ENCODE results near the gene PSMD3. TPM values are rescaled to one million over a fixed set of nuclear protein-coding genes. Genes with fewer than 3 reads are reported as not detected.

The PSMD3 gene
- total and polyA plus RNA-seq, 2 of the 4 experiments (the other 2 are of a cell fraction) = 123 to 155 TPM

GRCh38 chr17:40015005-40015997, 34.7 kb downstream of the PSMD3 start, which contains the start of gene CSF3:
CSF3 (plus strand) TSS chr17:40015440; CDS start chr17:40015475, 35 bp downstream.
- no peak for DNase-seq
- Histone ChIP-seq H2AK5ac (ENCODE audit: low read depth, low read length) (peak within 1 kb of the TSS; percentile 92), H2BK20ac (ENCODE audit: low read depth, low read length) (peak within 1 kb of the TSS; percentile 18; the same call in 1 of the 2 replicates), H2AFZ (replicated peaks; ENCODE audit: low read length, poor library complexity) (peak within 1 kb of the TSS; percentile 78), H2BK120ac (ENCODE audit: low read depth, low read length) (peak within 1 kb of the TSS; percentile 47), H3K4ac (ENCODE audit: low read depth, low read length) (peak within 1 kb of the TSS; percentile 80), H3K27me3 (ENCODE audit: control insufficient read depth, insufficient read depth, low read length) (no peaks in the 10 kb centered on the region; the same call in 1 of the 2 replicates), H3K9ac (ENCODE audit: low read depth, low read length) (no peak within 1 kb of the TSS), H2AK9ac (replicated peaks; ENCODE audit: low read depth, low read length, poor library complexity) (peak within 1 kb of the TSS; percentile 91), H3K27ac (ENCODE audit: insufficient read depth, low read length) (no peak within 1 kb of the TSS), H4K20me1 (ENCODE audit: insufficient read depth, low read length) (no peaks in the 10 kb centered on the region), H4K8ac (ENCODE audit: low read depth in 2 of 2, low read length in 2 of 2) (peak within 1 kb of the TSS; percentile 16 to 42; a peak in 2 of 4 replicates), H3K4me3 (ENCODE audit: insufficient read depth, low read depth, low read length) (no peak within 1 kb of the TSS), H3K18ac (ENCODE audit: low read depth, low read length) (no peak within 1 kb of the TSS), H4K5ac (ENCODE audit: low read depth, low read length) (no peak within 1 kb of the TSS), H3K9me3 (ENCODE audit: control insufficient read depth, insufficient read depth, low read length) (no peaks in the 10 kb centered on the region), H3K56ac (ENCODE audit: extremely low read depth, insufficient read depth, low read length) (no peak within 1 kb of the TSS), H3K36me3 (ENCODE audit: control insufficient read depth, insufficient read depth, low read length) (peaks cover 9% of the 10 kb centered on the region; the same call in 1 of the 2 replicates), H3K23ac (ENCODE audit: low read depth, low read length) (no peak within 1 kb of the TSS), H2BK5ac (ENCODE audit: low read depth, low read length, poor library complexity, severe bottlenecking) (no peak within 1 kb of the TSS), H3K79me1 (ENCODE audit: low read depth in 1 of 2, low read length in 2 of 2) (0 out of 4 replicates have a peak, but pooled peaks cover 0 to 6% of the 10 kb centered on the region in 2 experiments), H3K14ac (replicated peaks; ENCODE audit: low read depth, low read length) (peak within 1 kb of the TSS; percentile 63; the same call in 1 of the 2 replicates), H4K91ac (ENCODE audit: insufficient read depth, low read depth, low read length) (peak within 1 kb of the TSS; percentile 41; the same call in 1 of the 2 replicates), H3K9me1 (ENCODE audit: insufficient read depth, low read length) (no peaks in the 10 kb centered on the region; the same call in 1 of the 2 replicates), H2BK15ac (ENCODE audit: low read depth, low read length) (peak within 1 kb of the TSS; percentile 83; the same call in 2 of the 3 replicates), H3K4me2 (ENCODE audit: low read depth, low read length) (no peak within 1 kb of the TSS), H3K4me1 (ENCODE audit: control insufficient read depth, insufficient read depth, low read length) (peaks cover 19% of the 10 kb centered on the region)
- no peak for ATAC-seq (ENCODE audit: low read depth)
- in situ Hi-C loops (cut with MboI; ENCODE audit: low sequenced_read_pairs) (no loop called here), dilution Hi-C loops (cut with HindIII; ENCODE audit: low sequenced_read_pairs, unreplicated experiment) (no loop called here), intact Hi-C loops (cut with micrococcal nuclease) (no loop called here)
- ChIA-PET CTCF (interaction anchor here (1.0 to 1.9 kb wide), 4 partner anchors 12 to 98 kb away, joined by 3 to 7 read pairs (median 4); no protein-coding TSS in a partner anchor), POLR2A (ENCODE audit: unreplicated experiment) (no interaction called here)
- BruUV-seq (replicated peaks) = no TSS peak
- 81% methylated on average over 6 of the region's 20 CpGs; no CpG with 5 or more reads in 1 of the 2 experiments for WGBS, 2 experiments (ENCODE audit: extremely low coverage in 2 of 2, insufficient read length in 1 of 2)
- no peak for TF ChIP-seq ELK1 (IDR thresholded peaks at IDR 0.05; ENCODE audit: borderline replicate concordance, low read depth, low read length)
- TF ChIP-seq CHD1 (IDR thresholded peaks at IDR 0.05; ENCODE audit: low read depth, low read length) = no peak
- TF ChIP-seq CEBPB (IDR thresholded peaks at IDR 0.05; ENCODE audit: low read depth, low read length) = no peak
